ENCODE results near the gene FARP2.
A peak's percentile ranks its signal among the peaks of the same experiment; 100 is the strongest.

FARP2 gene

DNA sequence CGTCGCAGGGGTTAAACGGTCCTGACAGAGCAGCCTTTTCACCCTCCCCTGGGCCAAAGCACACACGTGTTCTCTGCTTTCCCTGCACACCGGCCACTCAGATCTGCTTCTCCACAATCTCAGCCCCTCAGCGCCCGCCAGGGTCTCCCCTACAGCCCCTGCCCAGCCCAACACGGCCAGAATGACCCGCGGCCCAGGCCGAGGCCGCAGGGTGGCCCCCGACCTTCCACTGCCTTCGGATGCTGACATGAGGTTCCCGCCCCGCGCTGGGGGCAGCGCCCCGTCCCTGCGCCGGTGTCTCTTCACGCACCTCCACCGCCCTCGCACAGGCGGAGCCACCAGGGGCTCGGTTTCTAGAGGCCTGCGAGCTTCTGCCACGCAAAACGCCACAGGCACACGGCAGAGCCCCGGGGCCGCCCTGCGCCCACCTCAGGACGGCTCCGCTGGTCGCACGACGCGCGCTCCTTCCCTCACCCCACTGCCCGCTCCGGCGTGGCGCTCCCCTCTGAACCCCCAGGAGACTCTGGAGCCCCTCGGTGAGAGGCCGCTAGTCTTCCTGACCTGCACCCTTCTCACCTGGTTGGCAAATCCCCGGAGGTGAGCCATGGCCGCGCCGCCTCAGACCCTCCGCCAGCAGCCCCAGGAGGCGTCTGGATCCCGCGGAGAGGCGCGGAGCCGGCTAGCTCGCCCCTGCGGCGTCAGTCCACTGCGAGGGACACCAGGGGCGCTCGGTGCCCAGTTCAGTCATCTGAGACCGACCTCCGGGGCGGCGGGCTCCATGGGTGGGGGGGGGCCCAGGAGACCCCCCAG lies 151.6 kb downstream of the FARP2 start (continued):
- TF ChIP-seq, protein P1, sequence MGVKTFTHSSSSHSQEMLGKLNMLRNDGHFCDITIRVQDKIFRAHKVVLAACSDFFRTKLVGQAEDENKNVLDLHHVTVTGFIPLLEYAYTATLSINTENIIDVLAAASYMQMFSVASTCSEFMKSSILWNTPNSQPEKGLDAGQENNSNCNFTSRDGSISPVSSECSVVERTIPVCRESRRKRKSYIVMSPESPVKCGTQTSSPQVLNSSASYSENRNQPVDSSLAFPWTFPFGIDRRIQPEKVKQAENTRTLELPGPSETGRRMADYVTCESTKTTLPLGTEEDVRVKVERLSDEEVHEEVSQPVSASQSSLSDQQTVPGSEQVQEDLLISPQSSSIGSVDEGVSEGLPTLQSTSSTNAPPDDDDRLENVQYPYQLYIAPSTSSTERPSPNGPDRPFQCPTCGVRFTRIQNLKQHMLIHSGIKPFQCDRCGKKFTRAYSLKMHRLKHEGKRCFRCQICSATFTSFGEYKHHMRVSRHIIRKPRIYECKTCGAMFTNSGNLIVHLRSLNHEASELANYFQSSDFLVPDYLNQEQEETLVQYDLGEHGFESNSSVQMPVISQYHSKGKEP (tag by site-specific recombination; IDR thresholded peaks at IDR 0.05): no peak
- no peak for TF ChIP-seq REPIN1 (tag by site-specific recombination; IDR thresholded peaks at IDR 0.05; ENCODE audit: low read depth)
- TF ChIP-seq ZNF677 (tag by site-specific recombination; IDR thresholded peaks at IDR 0.05): no peak
- TF ChIP-seq HOXD13 (CRISPR knock-in tag; IDR thresholded peaks at IDR 0.05; ENCODE audit: borderline replicate concordance): no peak
- no peak for TF ChIP-seq ZNF600 (tag by site-specific recombination; IDR thresholded peaks at IDR 0.05)
- TF ChIP-seq ZEB2 (tag by site-specific recombination; IDR thresholded peaks at IDR 0.05): 0 out of 2 replicates have a peak, but pooled peaks have one; percentile 29
- TF ChIP-seq ZNF169 (tag by site-specific recombination; IDR thresholded peaks at IDR 0.05): no peak
- TF ChIP-seq ATF2 (tag by site-specific recombination; IDR thresholded peaks at IDR 0.05; ENCODE audit: low read depth): no peak
- TF ChIP-seq KLF1 (tag by site-specific recombination; IDR thresholded peaks at IDR 0.05): peak; percentile 44; the same call in 1 of the 2 replicates
- TF ChIP-seq ZNF580 (tag by site-specific recombination; IDR thresholded peaks at IDR 0.05): no peak
- TF ChIP-seq ZNF488 (tag by site-specific recombination; IDR thresholded peaks at IDR 0.05): no peak
- TF ChIP-seq GLI4 (tag by site-specific recombination; IDR thresholded peaks at IDR 0.05): no peak
- TF ChIP-seq KLF7 (tag by site-specific recombination; IDR thresholded peaks at IDR 0.05; ENCODE audit: borderline replicate concordance): no peak
- no peak for TF ChIP-seq ZNF223 (tag by site-specific recombination; IDR thresholded peaks at IDR 0.05)
- TF ChIP-seq ZNF2 (tag by site-specific recombination; IDR thresholded peaks at IDR 0.05): no peak
- TF ChIP-seq GLIS1 (tag by site-specific recombination; IDR thresholded peaks at IDR 0.05): peak; percentile 76
- TF ChIP-seq ZNF623 (tag by site-specific recombination; IDR thresholded peaks at IDR 0.05): no peak
- TF ChIP-seq ZFP37 (tag by site-specific recombination; IDR thresholded peaks at IDR 0.05): no peak
- no peak for TF ChIP-seq ZNF560 (tag by site-specific recombination; IDR thresholded peaks at IDR 0.05; ENCODE audit: borderline replicate concordance)
- no peak for TF ChIP-seq ZNF768 (tag by site-specific recombination; IDR thresholded peaks at IDR 0.05)
- TF ChIP-seq SP2 (tag by site-specific recombination; IDR thresholded peaks at IDR 0.05): peak; percentile 68
- TF ChIP-seq ZNF416 (tag by site-specific recombination; IDR thresholded peaks at IDR 0.05): no peak
- no peak for TF ChIP-seq PRDM4 (tag by site-specific recombination; IDR thresholded peaks at IDR 0.05)
- TF ChIP-seq ZNF146 (tag by site-specific recombination; IDR thresholded peaks at IDR 0.05): no peak
- TF ChIP-seq ZNF362 (tag by site-specific recombination; IDR thresholded peaks at IDR 0.05): no peak
- TF ChIP-seq, protein P2, sequence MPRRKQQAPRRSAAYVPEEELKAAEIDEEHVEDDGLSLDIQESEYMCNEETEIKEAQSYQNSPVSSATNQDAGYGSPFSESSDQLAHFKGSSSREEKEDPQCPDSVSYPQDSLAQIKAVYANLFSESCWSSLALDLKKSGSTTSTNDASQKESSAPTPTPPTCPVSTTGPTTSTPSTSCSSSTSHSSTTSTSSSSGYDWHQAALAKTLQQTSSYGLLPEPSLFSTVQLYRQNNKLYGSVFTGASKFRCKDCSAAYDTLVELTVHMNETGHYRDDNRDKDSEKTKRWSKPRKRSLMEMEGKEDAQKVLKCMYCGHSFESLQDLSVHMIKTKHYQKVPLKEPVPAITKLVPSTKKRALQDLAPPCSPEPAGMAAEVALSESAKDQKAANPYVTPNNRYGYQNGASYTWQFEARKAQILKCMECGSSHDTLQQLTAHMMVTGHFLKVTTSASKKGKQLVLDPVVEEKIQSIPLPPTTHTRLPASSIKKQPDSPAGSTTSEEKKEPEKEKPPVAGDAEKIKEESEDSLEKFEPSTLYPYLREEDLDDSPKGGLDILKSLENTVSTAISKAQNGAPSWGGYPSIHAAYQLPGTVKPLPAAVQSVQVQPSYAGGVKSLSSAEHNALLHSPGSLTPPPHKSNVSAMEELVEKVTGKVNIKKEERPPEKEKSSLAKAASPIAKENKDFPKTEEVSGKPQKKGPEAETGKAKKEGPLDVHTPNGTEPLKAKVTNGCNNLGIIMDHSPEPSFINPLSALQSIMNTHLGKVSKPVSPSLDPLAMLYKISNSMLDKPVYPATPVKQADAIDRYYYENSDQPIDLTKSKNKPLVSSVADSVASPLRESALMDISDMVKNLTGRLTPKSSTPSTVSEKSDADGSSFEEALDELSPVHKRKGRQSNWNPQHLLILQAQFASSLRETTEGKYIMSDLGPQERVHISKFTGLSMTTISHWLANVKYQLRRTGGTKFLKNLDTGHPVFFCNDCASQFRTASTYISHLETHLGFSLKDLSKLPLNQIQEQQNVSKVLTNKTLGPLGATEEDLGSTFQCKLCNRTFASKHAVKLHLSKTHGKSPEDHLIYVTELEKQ (tag by site-specific recombination; IDR thresholded peaks at IDR 0.05; ENCODE audit: borderline replicate concordance): no peak

Data from HEK293 (cell line).